Measurements from ENCODE around the gene CLTC.

- TF ChIP-seq CTCF (IDR thresholded peaks at IDR 0.05; ENCODE audit: low read depth, low read length) (no peak), POLR2A (IDR thresholded peaks at IDR 0.05; ENCODE audit: extremely low read depth, insufficient read length) (no peak), MYC (IDR thresholded peaks at IDR 0.05; ENCODE audit: low read depth, low read length) (no peak)
Measured at GRCh38 chr17:59668816-59669215, 49.1 kb downstream of the CLTC start.

Data from NB4 (cell line).